Heart right ventricle (tissue), 16 donors: ENCODE measurements around the gene SAMD9. TPM values are rescaled to one million over a fixed set of nuclear protein-coding genes. Genes with fewer than 3 reads are reported as not detected.

ENCODE experiments used
- ATAC-seq, 8 donors: fragments of 200-7000 bp; cut with Tn5 transposase; one replicate each; pipeline ENCODE4 v1.9.1; 2020; ENCODE audit warnings: mild to moderate bottlenecking in 8 of 8, moderate library complexity in 8 of 8, moderate number of reproducible peaks in 1 of 8
- DNase-seq, 2 donors: peaks; one replicate each; pipeline ENCODE4 v3.0.0-alpha.2; 2020
- H3K27ac ChIP-seq, 10 donors: fragments of 200-600 bp; sonication (generic) in 2 of 10; one replicate each; pipeline versions ENCODE4 v1.5.0 to v1.8.0; 2020 to 2022; ENCODE audit warnings: mild to moderate bottlenecking in 3 of 10
- H3K27me3 ChIP-seq, 7 donors: fragments of 200-600 bp; one replicate each; pipeline ENCODE4 v1.8.0; 2021 to 2022; ENCODE audit warnings: mild to moderate bottlenecking in 2 of 7
- H3K36me3 ChIP-seq, 9 donors: fragments of 200-600 bp; sonication (generic) in 1 of 9; one replicate each; pipeline versions ENCODE4 v1.5.0 to v1.8.0; 2020 to 2022; ENCODE audit warnings: mild to moderate bottlenecking in 2 of 9
- H3K4me1 ChIP-seq, 9 donors: fragments of 200-600 bp; sonication (generic) in 1 of 9; one replicate each; pipeline versions ENCODE4 v1.5.0 to v1.8.0; 2020 to 2022; ENCODE audit warnings: mild to moderate bottlenecking in 4 of 9
- H3K4me3 ChIP-seq, 10 donors: fragments of 200-600 bp; sonication (generic) in 2 of 10; one replicate each; pipeline versions ENCODE4 v1.5.0 to v1.8.0; 2020 to 2022; ENCODE audit warnings: mild to moderate bottlenecking in 7 of 10, moderate library complexity in 2 of 10
- H3K9me3 ChIP-seq, 11 donors: fragments of 200-600 bp in 10 of 11; sonication (generic) in 2 of 11; one replicate each; pipeline versions ENCODE4 v1.5.0 to v1.8.0; 2013 to 2022; ENCODE audit warnings: mild to moderate bottlenecking in 2 of 11, control low read depth in 1 of 11, moderate library complexity in 1 of 11
- CTCF ChIP-seq, 9 donors: fragments of 200-600 bp; sonication (generic) in 2 of 9; IDR thresholded peaks; one replicate each; pipeline versions ENCODE4 v1.5.0 to v1.8.0; 2021 to 2022; ENCODE audit warnings: antibody characterized with exemption in 9 of 9, mild to moderate bottlenecking in 5 of 9, moderate library complexity in 1 of 9
- WGBS, 2 donors: extraction: QIAGEN DNeasy Blood & Tissue Kit; methylation state at CpG; one replicate each; pipeline ENCODE4 v1.1.7; 2013; ENCODE audit warnings: inconsistent platforms in 1 of 2; 5-methylcytosine and 5-hydroxymethylcytosine counted together
- intact Hi-C, 10 donors: fragments of 100-400 bp; cut with DNase I; formaldehyde crosslinking; loops; one replicate each; pipeline versions ENCODE4 v1.11.1 to v1.14.2; 2022
- polyA plus RNA-seq, 2 donors: library from polyadenylated mRNA; stranded (reverse); fragments of 200-250 nt; gene quantifications; one replicate each; pipeline ENCODE4 v1.2.3, GENCODE V29; 2013
- total RNA-seq, 10 donors: library from RNA; stranded (reverse); fragmentation: NEBNext Ultra II Directional in 3 of 10; extraction: Animal tissue kit (Norgen Biotek cat#: 25700) in 3 of 10; gene quantifications; one replicate each; pipeline versions ENCODE4 v1.2.1 to v1.2.4, GENCODE V29; 2021 to 2023
- donor health status: Arrhythmogenic right ventricular cardiomyopathy.
- donor health status: ischemic (EF 13 %, LVEDD 7.1; RV severe dilation, severe dysfunction).
- donor health status: healthy with polysubstance abuse.
- donor health status: DM: no; HTN: yes; CAD: no.
- donor health status: DM: no; HTN: no; CAD: no.
- donor health status: ischemic (EF 25% LVEDD 6.9; RV normal size, moderate dysfunction).
- donor health status: ischemic (EF 25% LVEDD 5.7; RV mildly dilated, moderate dysfunction).
- donor health status: healthy.
- donor health status: DM: yes; HTN: yes; CAD: no.
- donor health status: Ischemic cardiomyopathy.
- donor health status: ischemic (EF 35%, LVEDD 5.7; RV mildly dilated, moderate dysfunction).
- donor health status: nonischemic (EF 11% LVEDD 7.7; RV severe dilation, severe dysfunction).
- donor health status: DM: yes; HTN: yes; CAD: no.
- donor health status: PGD.
- donor health status: ischemic (EF 29% LVEDD 5.4; RV normal size, mild dysfunction).
- donor health status: nonischemic (EF 23%, LVEDD 6.1; RV moderate dilation, normal function).

The SAMD9 gene
- total and polyA plus RNA-seq, 12 donors = 1.1 to 6.2 (median 3.1) TPM

GRCh38 chr7:93148727-93149126, 30.9 kb upstream of the SAMD9 start:
- no peak for ATAC-seq

GRCh38 chr7:93148144-93148543, 30.4 kb upstream of the SAMD9 start, which contains the start of gene SAMD9L:
Gene SAMD9L (minus strand): TSS chr7:93148385. CDS start chr7:93135971, 12,414 bp downstream.
- intact Hi-C loops = no loop called here
- Histone ChIP-seq H3K9me3 (no peaks in the 10 kb centered on the region), H3K36me3 (peaks cover 0 to 30% (median 18%) of the 10 kb centered on the region in 9 donors), H3K27ac (peak within 1 kb of the TSS in 9 of 10 donors; percentile 20 to 90 (median 67)), H3K4me3 (peak within 1 kb of the TSS; percentile 8 to 64 (median 50)), H3K4me1 (peaks cover 0 to 50% (median 18%) of the 10 kb centered on the region in 9 donors), H3K27me3 (no peaks in the 10 kb centered on the region)
- WGBS, 2 donors = 39 to 48% methylated on average over 2 of the region's 2 CpGs
- no peak for DNase-seq
- no peak for TF ChIP-seq CTCF (IDR thresholded peaks at IDR 0.05)
- peak in 6 of 8 donors; percentile 56 to 82 (median 70) for ATAC-seq

More at GRCh38 chr7:93148727-93149126, 30.9 kb upstream of the SAMD9 start:
- TF ChIP-seq CTCF (IDR thresholded peaks at IDR 0.05) = no peak
- no peak for DNase-seq
- Histone ChIP-seq H3K36me3 (peaks cover 0 to 24% (median 12%) of the 10 kb centered on the region in 9 donors), H3K4me3 (peak overlapping the region in 6 of 10 donors; percentile 48 to 64 (median 60)), H3K9me3 (no peaks in the 10 kb centered on the region), H3K27ac (peak overlapping the region in 8 of 10 donors; percentile 20 to 90 (median 70)), H3K27me3 (no peaks in the 10 kb centered on the region), H3K4me1 (peaks cover 0 to 50% (median 18%) of the 10 kb centered on the region in 9 donors)
- intact Hi-C loops = no loop called here
- 73 to 80% methylated on average over 3 of the region's 3 CpGs for WGBS, 2 donors

DNA sequence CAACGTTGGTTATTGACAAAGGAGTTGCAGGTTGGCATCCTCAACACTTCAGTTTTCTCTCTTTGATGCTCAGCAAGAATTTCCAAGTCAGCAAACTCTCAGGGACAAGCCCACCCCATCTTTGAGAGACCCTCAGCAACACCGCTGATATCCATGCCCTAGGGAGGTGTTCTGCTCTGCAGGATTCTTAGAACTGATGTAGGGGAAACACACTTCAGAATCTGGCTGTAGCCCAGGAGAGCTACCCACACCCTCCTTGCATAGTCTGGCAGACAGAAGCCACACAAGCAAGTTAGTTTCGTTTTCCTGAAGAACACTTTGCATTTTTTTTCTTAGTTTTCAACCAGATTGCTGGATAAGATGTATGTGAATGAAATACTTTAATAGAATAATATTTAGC, 29.6 kb upstream of the SAMD9 start:
- peak overlapping the region in 9 of 10 donors; percentile 18 to 90 (median 67) for H3K27ac ChIP-seq

More for the DNA sequence above, 29.6 kb upstream of the SAMD9 start:
- Histone ChIP-seq H3K27me3 (no peaks in the 10 kb centered on the region), H3K9me3 (no peaks in the 10 kb centered on the region), H3K36me3 (peaks cover 0 to 37% (median 25%) of the 10 kb centered on the region in 9 donors), H3K4me3 (peak overlapping the region; percentile 8 to 64 (median 50)), H3K4me1 (peaks cover 0 to 50% (median 18%) of the 10 kb centered on the region in 9 donors)
- ATAC-seq = peak in 7 of 8 donors; percentile 77 to 91 (median 87)
- peak in 1 of 2 donors; percentile 26 for DNase-seq
- no peak for TF ChIP-seq CTCF (IDR thresholded peaks at IDR 0.05)
- intact Hi-C loops = no loop called here
- WGBS, 2 donors = 13 to 20% methylated on average over 3 of the region's 3 CpGs
